Kidney epithelial cell (primary cell): Measurements from ENCODE around the gene OR6C65. TPM values are rescaled to one million over a fixed set of nuclear protein-coding genes. Genes with fewer than 3 reads are reported as not detected.

ENCODE experiments used
- DNase-seq: peaks from one replicate; pipeline ENCODE4 v3.0.0-alpha.2; 2010; ENCODE audit warnings: low read depth
- H3K27me3 ChIP-seq: 2 replicates; pipeline ENCODE4 v1.6.0; 2011; ENCODE audit warnings: low read length; ENCODE audit not compliant: control insufficient read depth, insufficient read depth
- H3K36me3 ChIP-seq: 2 replicates; pipeline ENCODE4 v1.5.1; 2011; ENCODE audit warnings: low read length; ENCODE audit not compliant: control insufficient read depth, insufficient read depth
- H3K4me3 ChIP-seq: 2 replicates; pipeline ENCODE4 v1.5.1; 2011; ENCODE audit warnings: low read depth, mild to moderate bottlenecking, control low read depth, low read length
- CTCF ChIP-seq: IDR thresholded peaks from 2 replicates; pipeline ENCODE4 v1.5.1; 2011; ENCODE audit warnings: mild to moderate bottlenecking, moderate library complexity, low read length, control low read depth, inconsistent platforms; ENCODE audit not compliant: insufficient read depth, poor library complexity, severe bottlenecking
- total RNA-seq: library from RNA; depleted of rRNA; stranded (reverse); fragments of >200 nt; gene quantifications from 2 replicates; pipeline ENCODE4 v1.2.3, GENCODE V29; 2015

OR6C65 gene
- total RNA-seq, 1 donor from 2014 or later, result not detected

GRCh38 chr12:55445357-55445756, 45.0 kb downstream of the OR6C65 start:
- no peaks in the 10 kb centered on the region for H3K27me3 ChIP-seq
- H3K4me3 ChIP-seq, result no peak overlapping the region
- no peak for DNase-seq
- no peak for TF ChIP-seq CTCF
- no peaks in the 10 kb centered on the region for H3K36me3 ChIP-seq

GRCh38 chr12:55446326-55446725, 46.0 kb downstream of the OR6C65 start:
- TF ChIP-seq CTCF, result no peak
- Histone ChIP-seq H3K36me3 (no peaks in the 10 kb centered on the region), H3K4me3 (no peak overlapping the region), H3K27me3 (no peaks in the 10 kb centered on the region)
- no peak for DNase-seq

- Histone ChIP-seq H3K27me3 (no peaks in the 10 kb centered on the region), H3K36me3 (no peaks in the 10 kb centered on the region), H3K4me3 (no peak overlapping the region)
- no peak for DNase-seq
- TF ChIP-seq CTCF, result no peak
Measured at GRCh38 chr12:55448825-55449224, 48.5 kb downstream of the OR6C65 start.

Other genes with a start within 250 kb of the OR6C65 start
- gene OR10A7, start 179.5 kb upstream of the OR6C65 start, total RNA-seq, result not detected in 2 replicates
- gene OR6C74, start 155.9 kb upstream of the OR6C65 start, total RNA-seq, result not detected in 2 replicates
- gene OR6C6, start 104.0 kb upstream of the OR6C65 start, total RNA-seq, result not detected in 2 replicates
- not detected in 2 replicates for gene OR6C1, start 86.2 kb upstream of the OR6C65 start, total RNA-seq
- not detected in 2 replicates for gene OR6C3, start 69.8 kb upstream of the OR6C65 start, total RNA-seq
- gene OR6C75, start 37.6 kb upstream of the OR6C65 start, total RNA-seq, result not detected in 2 replicates
- not detected in 2 replicates for gene OR6C76, start 25.7 kb downstream of the OR6C65 start, total RNA-seq
- not detected in 2 replicates for gene OR6C2, start 43.5 kb downstream of the OR6C65 start, total RNA-seq
- not detected in 2 replicates for gene OR6C70, start 69.6 kb downstream of the OR6C65 start, total RNA-seq
- not detected in 2 replicates for gene OR6C68, start 91.8 kb downstream of the OR6C65 start, total RNA-seq
- not detected in 2 replicates for gene OR6C4, start 149.1 kb downstream of the OR6C65 start, total RNA-seq
- gene OR2AP1, start 171.9 kb downstream of the OR6C65 start, total RNA-seq, result not detected in 2 replicates
- not detected in 2 replicates for gene OR10P1, start 236.4 kb downstream of the OR6C65 start, total RNA-seq